Measurements from ENCODE around the gene SLC35B2. TPM values are rescaled to one million over a fixed set of nuclear protein-coding genes. Genes with fewer than 3 reads are reported as not detected.
A peak's percentile ranks its signal among the peaks of the same experiment; 100 is the strongest.

The SLC35B2 gene
- total RNA-seq, 2 donors from 2014 or later: 13.9 to 16.9 TPM

DNA sequence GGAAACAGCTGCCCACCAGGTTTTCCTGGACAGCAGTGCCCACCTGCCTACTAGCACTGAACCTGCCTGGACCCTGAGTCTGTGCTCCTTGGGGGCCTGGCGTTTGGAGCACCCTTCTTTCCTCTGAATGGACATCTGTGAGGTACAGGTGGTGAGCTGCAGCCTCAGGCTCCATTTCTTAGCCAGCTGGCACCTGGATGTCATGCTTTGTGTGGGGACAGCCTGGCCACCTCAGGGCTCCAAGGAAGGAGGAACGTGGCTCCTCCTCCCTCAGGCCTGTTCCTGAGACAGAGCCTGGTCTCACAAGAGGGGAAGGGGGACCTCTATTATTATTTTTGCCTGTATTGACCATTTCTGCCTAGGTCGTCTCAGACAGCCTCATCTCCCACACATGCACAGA is 21.0 kb upstream of the SLC35B2 start:
- Mint-ChIP-seq H3K27me3 (ENCODE audit: low read depth) (peaks cover 49% of the 10 kb centered on the region), H3K4me3 (no peak overlapping the region), H3K27ac (no peak overlapping the region), H3K9me3 (no peaks in the 10 kb centered on the region), H3K4me1 (ENCODE audit: low read depth) (peaks cover 7% of the 10 kb centered on the region), H3K36me3 (ENCODE audit: insufficient read depth in 2 of 2) (no peaks in the 10 kb centered on the region)
- ATAC-seq (replicated peaks in 1 of 2) (no peak), DNase-seq (no peak)

GRCh38 chr6:44277763-44278162 is 20.4 kb upstream of the SLC35B2 start:
- Mint-ChIP-seq H3K9me3 (no peaks in the 10 kb centered on the region), H3K27ac (no peak overlapping the region), H3K4me1 (ENCODE audit: low read depth) (peaks cover 7% of the 10 kb centered on the region), H3K27me3 (ENCODE audit: low read depth) (peaks cover 50% of the 10 kb centered on the region), H3K4me3 (no peak overlapping the region), H3K36me3 (ENCODE audit: insufficient read depth in 2 of 2) (no peaks in the 10 kb centered on the region)
- DNase-seq: no peak
- ATAC-seq (replicated peaks in 1 of 2): no peak

GRCh38 chr6:44276667-44277640 is 19.6 kb upstream of the SLC35B2 start:
- Mint-ChIP-seq H3K27ac (no peak overlapping the region), H3K4me1 (ENCODE audit: low read depth) (peaks cover 7% of the 10 kb centered on the region), H3K27me3 (ENCODE audit: low read depth) (peaks cover 58% of the 10 kb centered on the region), H3K9me3 (no peaks in the 10 kb centered on the region), H3K4me3 (peak overlapping the region in 1 of 2 donors; percentile 57), H3K36me3 (ENCODE audit: insufficient read depth in 2 of 2) (no peaks in the 10 kb centered on the region)
- DNase-seq (no peak), ATAC-seq (replicated peaks in 1 of 2) (no peak)

GRCh38 chr6:44275749-44276648 is 18.7 kb upstream of the SLC35B2 start:
- Mint-ChIP-seq H3K27ac (no peak overlapping the region), H3K4me3 (peak overlapping the region in 1 of 2 donors; percentile 40), H3K36me3 (ENCODE audit: insufficient read depth in 2 of 2) (no peaks in the 10 kb centered on the region), H3K9me3 (no peaks in the 10 kb centered on the region), H3K4me1 (ENCODE audit: low read depth) (peaks cover 7% of the 10 kb centered on the region), H3K27me3 (ENCODE audit: low read depth) (peaks cover 67% of the 10 kb centered on the region)
- ATAC-seq (replicated peaks in 1 of 2): peak; percentile 61 to 70
- DNase-seq: no peak

GRCh38 chr6:44275271-44275748 is 18.0 kb upstream of the SLC35B2 start:
- Mint-ChIP-seq H3K27me3 (ENCODE audit: low read depth) (peaks cover 68% of the 10 kb centered on the region), H3K4me1 (ENCODE audit: low read depth) (peaks cover 4% of the 10 kb centered on the region), H3K36me3 (ENCODE audit: insufficient read depth in 2 of 2) (no peaks in the 10 kb centered on the region), H3K4me3 (peak overlapping the region in 1 of 2 donors; percentile 40), H3K9me3 (no peaks in the 10 kb centered on the region), H3K27ac (no peak overlapping the region)
- ATAC-seq (replicated peaks in 1 of 2) (no peak), DNase-seq (no peak)

GRCh38 chr6:44273617-44274016 is 16.3 kb upstream of the SLC35B2 start:
- DNase-seq (no peak), ATAC-seq (replicated peaks in 1 of 2) (no peak)
- Mint-ChIP-seq H3K9me3 (no peaks in the 10 kb centered on the region), H3K27ac (no peak overlapping the region), H3K4me3 (no peak overlapping the region), H3K36me3 (ENCODE audit: insufficient read depth in 2 of 2) (no peaks in the 10 kb centered on the region), H3K4me1 (ENCODE audit: low read depth) (peaks cover 15% of the 10 kb centered on the region), H3K27me3 (ENCODE audit: low read depth) (peaks cover 74% of the 10 kb centered on the region)

GRCh38 chr6:44272999-44273566 is 15.8 kb upstream of the SLC35B2 start:
- no peaks in the 10 kb centered on the region for H3K9me3 Mint-ChIP-seq
- H3K4me3 Mint-ChIP-seq: no peak overlapping the region
- DNase-seq (no peak), ATAC-seq (replicated peaks in 1 of 2) (no peak)
- no peak overlapping the region for H3K27ac Mint-ChIP-seq
- peaks cover 17% of the 10 kb centered on the region for H3K4me1 Mint-ChIP-seq (ENCODE audit: low read depth)
- H3K36me3 Mint-ChIP-seq (ENCODE audit: insufficient read depth in 2 of 2): no peaks in the 10 kb centered on the region
- H3K27me3 Mint-ChIP-seq (ENCODE audit: low read depth): peaks cover 74% of the 10 kb centered on the region

- H3K36me3 Mint-ChIP-seq (ENCODE audit: insufficient read depth in 2 of 2): no peaks in the 10 kb centered on the region
- no peaks in the 10 kb centered on the region for H3K9me3 Mint-ChIP-seq
- peaks cover 74% of the 10 kb centered on the region for H3K27me3 Mint-ChIP-seq (ENCODE audit: low read depth)
- DNase-seq (no peak), ATAC-seq (replicated peaks in 1 of 2) (no peak)
- H3K4me1 Mint-ChIP-seq (ENCODE audit: low read depth): peaks cover 21% of the 10 kb centered on the region
- no peak overlapping the region for H3K4me3 Mint-ChIP-seq
- no peak overlapping the region for H3K27ac Mint-ChIP-seq
Measured at GRCh38 chr6:44272529-44272928, 15.2 kb upstream of the SLC35B2 start.

DNA sequence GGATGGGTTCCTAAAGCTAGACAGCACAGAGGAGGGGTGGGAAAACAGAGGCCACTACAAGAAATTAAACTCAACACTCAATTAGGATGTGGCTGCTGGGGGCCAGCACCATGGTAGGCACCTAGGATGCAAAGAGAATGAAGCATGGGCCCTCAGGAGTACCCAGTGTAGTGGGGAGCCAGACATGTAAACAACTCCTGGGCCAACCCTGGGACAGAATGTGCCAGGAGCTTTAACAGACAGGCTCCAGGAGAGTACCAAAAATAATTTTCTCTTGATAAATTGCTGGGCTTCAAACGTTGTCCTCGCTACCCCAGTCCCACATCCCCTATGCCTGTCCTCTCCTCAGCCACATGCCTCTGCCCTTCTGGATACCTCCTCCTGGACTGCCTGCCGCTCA is 14.6 kb upstream of the SLC35B2 start:
- H3K9me3 Mint-ChIP-seq: no peaks in the 10 kb centered on the region
- peaks cover 74% of the 10 kb centered on the region for H3K27me3 Mint-ChIP-seq (ENCODE audit: low read depth)
- H3K4me1 Mint-ChIP-seq (ENCODE audit: low read depth): peaks cover 28% of the 10 kb centered on the region
- ATAC-seq (replicated peaks in 1 of 2): no peak
- no peak overlapping the region for H3K27ac Mint-ChIP-seq
- no peak overlapping the region for H3K4me3 Mint-ChIP-seq
- no peaks in the 10 kb centered on the region for H3K36me3 Mint-ChIP-seq (ENCODE audit: insufficient read depth in 2 of 2)
- DNase-seq: no peak

DNA sequence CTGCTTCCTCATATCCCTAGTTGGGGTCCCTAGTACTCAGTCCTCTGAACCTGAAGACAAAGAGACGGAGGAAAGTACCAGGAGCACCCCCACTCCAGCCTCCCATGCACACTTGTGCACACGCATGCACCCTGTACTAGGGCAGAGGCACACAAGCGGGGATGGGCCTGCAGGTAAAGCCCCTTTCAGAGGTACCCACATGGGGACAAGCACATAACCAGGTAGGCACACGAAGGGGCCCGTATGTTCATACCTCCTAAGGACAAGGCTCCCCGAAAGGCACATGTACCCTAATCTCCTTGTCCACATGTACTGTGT is 14.0 kb upstream of the SLC35B2 start:
- H3K36me3 Mint-ChIP-seq (ENCODE audit: insufficient read depth in 2 of 2): no peaks in the 10 kb centered on the region
- peaks cover 33% of the 10 kb centered on the region for H3K4me1 Mint-ChIP-seq (ENCODE audit: low read depth)
- ATAC-seq (replicated peaks in 1 of 2) (no peak), DNase-seq (no peak)
- H3K27ac Mint-ChIP-seq: no peak overlapping the region
- peak overlapping the region; percentile 10 to 70 for H3K4me3 Mint-ChIP-seq
- H3K27me3 Mint-ChIP-seq (ENCODE audit: low read depth): peaks cover 74% of the 10 kb centered on the region
- no peaks in the 10 kb centered on the region for H3K9me3 Mint-ChIP-seq

DNA sequence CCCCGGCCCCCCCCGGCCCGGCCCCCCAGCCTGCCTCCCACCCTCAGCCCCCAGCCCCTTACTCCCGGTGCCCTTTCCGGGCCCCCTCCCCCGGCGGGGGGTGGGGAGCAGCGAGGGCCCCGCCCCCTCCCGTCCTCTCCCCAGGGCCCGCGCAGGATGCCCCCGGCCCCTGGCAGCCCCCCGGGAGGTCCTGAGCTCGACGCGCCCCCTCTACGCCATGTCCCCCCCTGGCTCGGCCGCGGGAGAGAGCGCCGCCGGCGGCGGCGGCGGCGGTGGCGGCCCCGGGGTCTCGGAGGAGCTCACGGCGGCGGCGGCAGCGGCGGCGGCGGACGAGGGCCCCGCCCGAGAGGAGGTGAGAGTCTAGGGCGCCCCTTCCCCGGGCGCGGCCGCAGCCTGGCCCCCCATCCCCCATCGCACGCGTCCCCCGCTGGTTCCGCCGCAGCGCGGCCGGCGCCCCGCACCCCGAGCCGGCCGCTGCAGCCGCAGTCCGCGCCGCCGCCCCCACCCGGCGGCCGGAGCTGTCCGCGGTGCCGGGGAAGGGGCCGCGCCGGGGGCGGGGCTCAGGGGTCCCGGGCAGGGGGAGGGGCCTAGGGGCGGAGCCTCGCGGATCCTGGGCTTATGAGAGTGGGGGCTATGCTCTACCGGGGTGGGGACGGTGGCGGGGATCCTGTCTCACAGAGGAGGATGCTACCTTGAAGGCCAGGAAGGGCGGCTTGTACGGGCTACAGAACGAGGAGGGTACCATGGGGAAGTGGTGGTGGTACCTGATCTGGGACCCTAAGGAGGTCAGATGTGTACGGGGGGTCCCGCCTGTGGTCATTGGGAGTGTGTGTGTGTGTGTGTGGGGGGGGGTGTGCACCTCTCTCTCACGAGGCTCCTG is 13.4 kb upstream of the SLC35B2 start:
- peaks cover 39% of the 10 kb centered on the region for H3K4me1 Mint-ChIP-seq (ENCODE audit: low read depth)
- no peak overlapping the region for H3K27ac Mint-ChIP-seq
- DNase-seq (no peak), ATAC-seq (replicated peaks in 1 of 2) (no peak)
- H3K27me3 Mint-ChIP-seq (ENCODE audit: low read depth): peaks cover 74% of the 10 kb centered on the region
- H3K4me3 Mint-ChIP-seq: peak overlapping the region; percentile 51 to 70
- H3K36me3 Mint-ChIP-seq (ENCODE audit: insufficient read depth in 2 of 2): no peaks in the 10 kb centered on the region
- no peaks in the 10 kb centered on the region for H3K9me3 Mint-ChIP-seq

- Mint-ChIP-seq H3K36me3 (ENCODE audit: insufficient read depth in 2 of 2) (peaks cover 0 to 2% of the 10 kb centered on the region in 2 donors), H3K9me3 (no peaks in the 10 kb centered on the region), H3K27ac (no peak within 1 kb of the TSS), H3K27me3 (ENCODE audit: low read depth) (peaks cover 74% of the 10 kb centered on the region), H3K4me1 (ENCODE audit: low read depth) (peaks cover 41% of the 10 kb centered on the region), H3K4me3 (peak within 1 kb of the TSS; percentile 53 to 75)
- no peak for DNase-seq
- no peak for ATAC-seq (replicated peaks in 1 of 2)
Measured at GRCh38 chr6:44269921-44270525, 12.7 kb upstream of the SLC35B2 start, which contains the start of gene TMEM151B. TSS of gene TMEM151B (plus strand) at chr6:44270450. CDS start at chr6:44270743, 293 bp downstream.

Data from activated T-cell treated with anti-CD3 and anti-CD28 coated beads, Interleukin-2, amount 50 U/mL, for 72 hours (primary cell).